Activated CD4-positive, CD25-positive, alpha-beta regulatory T cell treated with anti-CD3 and anti-CD28 coated beads, Interleukin-2, amount 50 U/mL, for 24 hours (primary cell): ENCODE data around the gene STK11IP.

ENCODE experiments used
- ATAC-seq, 2 donors: fragments of 150-1000 bp; cut with Tn5 transposase; one replicate each; pipeline ENCODE4 v1.10.0; 2021; ENCODE audit warnings: mild to moderate bottlenecking in 1 of 2, moderate library complexity in 1 of 2

The STK11IP gene

DNA sequence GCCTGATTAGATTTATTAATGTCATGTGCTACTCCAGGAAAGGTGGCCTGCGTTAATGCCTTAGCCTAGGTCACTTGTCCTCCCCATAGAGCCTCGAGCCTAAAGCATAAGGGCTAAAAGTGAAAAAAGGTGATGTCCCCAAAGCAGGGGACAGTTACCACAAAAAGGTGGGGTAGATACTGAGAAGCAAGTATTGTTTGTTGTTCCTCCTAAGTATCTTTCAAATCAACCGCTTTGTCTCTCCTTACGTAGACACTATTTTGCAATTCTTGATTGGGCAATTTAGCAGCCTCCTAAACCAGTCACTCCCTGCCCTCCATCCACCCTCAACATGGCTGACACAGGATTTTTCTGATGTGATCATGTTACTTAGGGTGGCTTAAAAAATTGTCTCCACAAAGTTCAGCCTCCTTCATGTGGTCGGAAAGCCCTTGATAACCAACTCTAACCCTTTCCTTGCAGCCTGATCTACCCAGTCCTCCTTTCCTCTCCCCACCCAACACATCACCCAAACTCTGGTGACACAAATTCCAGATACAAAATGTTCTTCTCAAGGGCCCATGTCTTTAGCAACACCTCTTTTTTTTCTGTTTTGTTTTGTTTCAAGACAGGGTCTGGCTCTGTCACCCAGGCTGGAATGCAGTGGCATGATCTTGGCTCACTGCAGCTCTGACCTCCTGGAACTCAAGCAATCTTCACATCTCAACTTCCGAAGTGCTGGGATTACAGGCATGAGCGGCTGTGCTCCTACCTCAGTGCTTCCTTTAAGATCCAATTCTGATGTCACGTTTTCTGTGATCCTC is 18.6 kb upstream of the STK11IP start:
- ATAC-seq, result no peak

DNA sequence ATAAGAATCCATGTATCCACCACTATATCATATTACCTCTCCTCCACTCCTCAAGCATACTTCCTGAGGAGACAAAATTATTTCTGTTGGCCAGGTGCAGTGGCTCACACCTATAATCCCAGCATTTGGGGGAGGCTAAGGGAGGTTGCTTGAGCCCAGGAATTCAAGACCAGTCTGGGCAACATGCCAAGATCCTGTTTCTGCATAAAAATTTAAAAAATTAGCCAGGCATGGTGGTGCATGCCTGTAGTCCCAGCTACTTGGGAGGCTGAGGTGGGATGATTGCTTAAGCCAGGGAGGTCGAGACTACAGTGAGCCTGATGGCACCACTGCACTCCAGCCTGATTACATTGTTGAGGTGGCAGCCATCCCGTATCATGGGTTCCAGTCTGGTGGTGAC is 16.3 kb upstream of the STK11IP start:
- ATAC-seq, result no peak

DNA sequence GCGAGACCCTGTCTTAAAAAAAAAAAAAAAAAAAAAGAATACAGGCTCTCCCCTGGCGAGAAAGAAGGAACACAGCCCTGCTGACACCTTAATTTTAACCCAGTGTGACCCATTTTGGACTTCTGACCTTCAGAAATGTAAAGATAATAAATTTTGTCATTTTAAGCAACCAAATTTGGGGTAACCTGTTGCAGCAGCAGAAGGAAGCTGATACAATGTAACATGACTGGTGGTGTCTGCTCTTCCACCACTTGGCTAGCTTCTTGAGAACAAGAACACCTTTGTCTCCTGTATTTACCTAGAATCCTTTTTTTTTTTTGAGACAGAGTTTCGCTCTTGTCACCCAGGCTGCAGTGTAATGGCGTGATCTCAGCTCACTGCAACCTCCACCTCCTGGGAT is 6.6 kb upstream of the STK11IP start:
- ATAC-seq, result no peak

- ATAC-seq, result no peak
Measured at GRCh38 chr2:219592736-219593135, 4.9 kb upstream of the STK11IP start.

DNA sequence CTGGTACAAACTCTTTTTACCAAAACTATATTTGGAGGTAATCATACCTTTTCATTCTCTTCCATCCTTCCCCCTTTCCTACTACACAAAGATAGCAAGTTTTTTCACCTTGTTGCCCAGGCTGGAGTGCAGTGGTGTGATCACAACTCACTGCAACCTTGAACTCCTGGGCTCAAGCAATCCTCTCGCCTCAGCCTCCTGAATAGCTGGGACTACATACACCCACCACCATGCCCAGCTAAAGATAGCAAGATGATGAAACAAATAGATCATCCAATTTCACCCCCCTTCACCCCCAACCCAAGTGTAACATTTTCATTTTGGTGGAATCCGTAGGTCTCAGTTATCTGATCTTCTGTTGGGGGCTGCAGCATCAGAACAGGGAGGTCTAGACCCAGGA is 4.5 kb upstream of the STK11IP start:
- ATAC-seq, result no peak

DNA sequence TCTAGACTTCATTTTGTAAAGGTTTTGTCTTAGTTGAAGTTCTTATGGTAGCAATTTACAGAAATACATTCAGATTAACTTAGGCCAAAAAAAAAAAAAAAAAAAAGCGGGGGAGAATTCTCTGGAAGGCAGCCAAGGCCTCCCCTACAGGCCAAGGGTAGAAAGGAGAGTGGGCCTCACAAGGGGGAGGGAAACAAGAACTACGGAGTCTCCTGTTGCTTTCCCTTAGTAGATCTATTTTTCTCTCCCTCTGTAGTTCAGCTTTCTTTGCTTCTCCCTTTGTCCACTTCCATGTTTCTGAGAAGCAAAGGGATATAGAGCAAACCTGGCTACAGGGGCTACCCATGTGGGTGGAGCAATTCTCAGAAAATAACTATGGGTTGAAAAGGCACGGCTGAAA is 2.4 kb upstream of the STK11IP start:
- no peak for ATAC-seq

- no peak for ATAC-seq
Measured at GRCh38 chr2:219596954-219597551, 604 bp upstream of the STK11IP start.

DNA sequence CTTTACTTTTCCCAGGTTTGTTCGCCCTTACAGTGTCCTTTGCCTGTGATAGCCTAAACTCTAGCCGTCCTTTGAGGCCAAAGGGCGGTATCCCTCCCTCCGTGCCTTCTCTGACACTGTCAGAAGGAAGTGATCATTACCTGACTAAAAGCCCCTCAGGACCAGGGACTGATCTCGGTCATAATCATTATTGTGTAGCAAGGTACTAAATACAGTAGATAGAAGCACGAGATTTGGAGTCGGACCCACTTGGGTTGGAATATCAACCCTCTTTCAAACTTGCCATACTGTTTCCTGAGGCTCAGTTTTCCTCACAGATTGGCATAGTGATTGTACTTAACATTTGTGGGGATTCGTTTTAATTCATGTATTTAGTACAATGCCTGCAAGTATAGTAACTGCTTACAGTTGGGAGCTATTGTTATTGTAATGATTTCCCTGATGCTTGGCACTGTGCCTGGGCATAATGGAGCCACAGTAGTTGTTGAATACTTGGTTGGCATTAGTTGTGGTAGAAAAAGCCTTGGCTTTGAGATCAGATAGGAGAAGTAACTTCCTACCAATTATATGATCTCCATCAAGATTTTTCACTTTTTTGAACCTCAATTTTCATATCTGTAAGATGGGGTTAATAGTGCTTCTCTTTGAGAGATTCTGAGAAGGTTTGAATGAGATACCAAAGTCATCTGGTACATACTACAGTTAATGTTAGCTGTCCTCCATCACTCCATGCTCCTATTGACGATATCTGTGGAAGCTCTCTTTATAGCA is 836 bp downstream of the STK11IP start:
- no peak for ATAC-seq

DNA sequence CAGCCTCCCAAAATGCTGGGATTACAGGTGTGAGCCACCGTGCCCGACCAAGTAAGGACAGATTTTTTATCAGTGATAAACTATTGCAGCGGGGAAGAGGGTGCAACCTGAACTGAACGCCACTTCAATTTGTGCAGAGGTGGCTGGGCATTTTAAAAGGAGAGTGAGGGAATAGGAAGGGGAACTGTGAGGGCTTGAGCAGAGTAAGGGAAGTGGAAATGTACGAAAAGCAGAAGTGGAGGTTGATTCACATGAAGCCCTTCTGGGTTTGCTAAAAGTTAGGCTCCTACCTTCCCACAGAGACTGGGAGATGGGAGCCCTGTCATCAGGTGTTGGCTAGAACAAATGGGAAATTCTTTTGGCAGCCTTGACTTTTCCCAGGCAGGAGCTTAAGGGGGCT is 6.1 kb downstream of the STK11IP start:
- no peak for ATAC-seq

DNA sequence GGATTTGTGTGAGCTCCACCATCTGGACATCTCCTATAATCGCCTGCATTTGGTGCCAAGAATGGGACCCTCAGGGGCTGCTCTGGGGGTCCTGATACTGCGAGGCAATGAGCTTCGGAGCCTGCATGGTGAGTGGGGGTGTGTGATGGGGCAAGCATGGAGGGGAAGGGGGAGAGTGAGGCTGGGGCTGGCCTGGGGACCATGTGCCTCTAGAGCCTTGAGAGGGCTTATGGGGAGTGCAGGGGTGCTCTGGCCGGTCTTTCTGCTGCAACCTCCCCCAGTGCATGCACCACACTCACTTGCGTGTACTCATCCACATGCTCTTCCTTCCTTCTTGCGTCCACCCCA is 7.9 kb downstream of the STK11IP start:
- no peak for ATAC-seq

GRCh38 chr2:219607931-219608330 is 10.3 kb downstream of the STK11IP start:
- ATAC-seq, result no peak

- ATAC-seq, result no peak
Measured at GRCh38 chr2:219608399-219608964, 10.8 kb downstream of the STK11IP start.

DNA sequence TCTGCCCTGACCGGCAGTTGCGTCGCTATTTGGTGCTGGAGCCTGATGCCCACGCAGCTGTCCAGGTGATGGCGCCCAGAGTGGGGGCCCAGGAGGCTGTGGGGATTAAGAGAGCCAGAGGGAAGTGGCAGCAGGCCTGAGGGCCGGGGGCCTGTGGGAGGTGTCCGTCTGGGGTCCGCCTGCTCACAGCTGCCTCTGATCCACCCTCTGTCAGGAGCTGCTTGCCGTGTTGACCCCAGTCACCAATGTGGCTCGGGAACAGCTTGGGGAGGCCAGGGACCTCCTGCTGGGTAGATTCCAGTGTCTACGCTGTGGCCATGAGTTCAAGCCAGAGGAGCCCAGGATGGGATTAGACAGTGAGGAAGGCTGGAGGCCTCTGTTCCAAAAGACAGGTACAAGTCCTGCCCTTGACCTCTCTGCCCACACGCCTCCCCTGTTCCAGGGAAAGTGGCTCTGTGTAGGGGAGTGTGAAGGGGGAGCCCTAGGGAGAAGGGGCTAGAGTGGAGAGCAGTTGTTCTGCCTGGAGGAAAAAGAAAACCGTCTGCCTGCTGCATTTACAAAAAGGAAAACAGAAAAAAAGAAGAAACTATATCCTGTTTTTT is 11.6 kb downstream of the STK11IP start:
- no peak for ATAC-seq

- ATAC-seq, result no peak
Measured at GRCh38 chr2:219611306-219611705, 13.6 kb downstream of the STK11IP start.

DNA sequence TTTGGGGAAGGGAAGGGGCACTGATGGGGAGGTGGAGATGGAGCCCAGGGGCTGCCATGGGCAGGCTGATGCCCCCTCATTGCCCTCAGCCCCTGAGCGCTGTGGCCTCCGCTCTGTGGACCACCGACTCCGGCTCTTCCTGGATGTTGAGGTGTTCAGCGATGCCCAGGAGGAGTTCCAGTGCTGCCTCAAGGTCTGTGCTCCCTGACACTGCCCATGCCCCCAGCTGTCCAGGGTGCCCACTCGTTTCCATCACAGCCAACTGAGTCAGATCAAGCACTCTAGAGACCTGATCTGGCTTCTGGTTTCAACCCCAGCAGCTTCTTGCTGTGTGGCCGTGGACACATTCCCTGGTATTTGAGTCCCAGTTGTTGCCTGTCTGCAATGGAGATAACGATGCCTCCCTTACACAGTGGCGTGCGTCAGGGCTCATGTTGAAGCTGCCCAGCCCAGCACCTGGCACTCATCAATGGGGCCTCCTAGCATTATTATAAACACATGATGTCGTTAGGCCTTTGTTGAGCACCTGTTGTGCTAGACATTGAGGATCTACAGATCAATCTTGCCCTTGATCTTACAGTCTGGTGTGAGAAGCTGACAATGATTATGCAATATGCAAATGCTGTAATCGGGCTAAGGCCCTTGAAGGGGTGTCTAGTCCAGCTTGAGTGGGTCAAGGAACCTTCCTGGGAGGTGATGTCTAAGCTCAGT is 14.4 kb downstream of the STK11IP start:
- ATAC-seq, result no peak

DNA sequence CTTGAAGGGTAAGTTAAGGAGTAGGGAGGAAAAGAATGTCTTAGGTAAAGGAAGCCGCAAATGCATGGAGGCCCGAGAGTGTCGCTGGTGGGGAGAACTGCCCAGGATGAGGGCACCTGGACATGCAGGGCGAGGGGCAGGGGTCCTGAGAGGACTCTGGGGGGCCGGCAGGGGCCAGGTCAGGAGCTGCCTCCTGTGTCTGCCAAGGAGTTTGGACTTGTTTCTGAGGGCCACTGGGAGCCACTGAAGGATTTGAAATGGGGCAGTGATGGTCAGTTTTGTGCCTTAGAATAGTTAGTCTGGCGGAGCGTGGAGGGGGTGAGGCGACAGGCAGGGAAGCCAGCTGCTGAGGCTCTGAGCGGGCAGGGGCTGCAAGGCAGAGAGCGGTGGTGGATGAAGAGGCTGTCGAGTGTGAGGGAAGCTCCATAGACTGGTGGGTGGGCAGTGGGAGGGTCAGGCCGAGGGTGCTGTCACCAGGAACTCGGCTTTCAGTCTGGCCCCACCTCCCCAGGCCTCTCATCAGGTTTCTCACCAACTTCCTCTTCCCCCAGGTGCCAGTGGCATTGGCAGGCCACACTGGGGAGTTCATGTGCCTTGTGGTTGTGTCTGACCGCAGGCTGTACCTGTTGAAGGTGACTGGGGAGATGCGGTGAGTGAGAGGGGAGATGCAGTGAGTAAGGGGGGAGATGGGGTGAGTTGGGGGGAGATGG is 15.1 kb downstream of the STK11IP start:
- peak in 1 of 2 donors; percentile 41 for ATAC-seq

DNA sequence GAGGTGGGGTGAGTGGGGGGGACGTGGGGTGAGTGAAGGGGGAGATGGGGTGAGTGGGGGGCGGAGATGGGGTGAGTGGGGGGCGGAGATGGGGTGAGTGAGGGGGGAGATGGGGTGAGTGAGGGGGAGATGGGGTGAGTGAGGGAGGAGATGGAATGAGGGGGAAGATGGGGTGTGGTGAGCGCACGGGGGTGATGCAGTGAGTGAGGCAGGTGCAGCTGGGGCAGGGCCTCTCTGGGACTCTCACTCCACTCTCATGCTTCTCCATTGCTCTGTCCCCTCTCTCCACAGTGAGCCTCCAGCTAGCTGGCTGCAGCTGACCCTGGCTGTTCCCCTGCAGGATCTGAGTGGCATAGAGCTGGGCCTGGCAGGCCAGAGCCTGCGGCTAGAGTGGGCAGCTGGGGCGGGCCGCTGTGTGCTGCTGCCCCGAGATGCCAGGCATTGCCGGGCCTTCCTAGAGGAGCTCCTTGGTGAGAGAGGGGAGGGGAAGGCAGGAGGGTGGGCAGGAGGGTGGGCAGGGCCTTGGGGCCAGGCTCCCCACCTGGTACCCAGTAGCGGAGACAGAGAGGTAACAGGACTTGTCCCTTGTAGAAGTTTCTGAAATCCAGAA is 15.9 kb downstream of the STK11IP start:
- ATAC-seq, result no peak

- no peak for ATAC-seq
Measured at GRCh38 chr2:219614076-219614860, 16.6 kb downstream of the STK11IP start.

DNA sequence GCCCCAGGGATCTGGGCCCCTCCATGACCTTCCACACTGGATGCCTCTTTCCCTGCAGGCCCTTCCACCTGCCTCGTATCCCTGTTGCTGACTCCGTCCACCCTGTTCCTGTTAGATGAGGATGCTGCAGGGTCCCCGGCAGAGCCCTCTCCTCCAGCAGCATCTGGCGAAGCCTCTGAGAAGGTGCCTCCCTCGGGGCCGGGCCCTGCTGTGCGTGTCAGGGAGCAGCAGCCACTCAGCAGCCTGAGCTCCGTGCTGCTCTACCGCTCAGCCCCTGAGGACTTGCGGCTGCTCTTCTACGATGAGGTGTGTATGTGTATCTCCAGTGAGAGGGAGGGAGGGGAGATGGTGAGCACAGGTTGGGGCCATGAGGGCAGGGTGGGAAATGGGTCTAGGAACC is 17.4 kb downstream of the STK11IP start:
- no peak for ATAC-seq

GRCh38 chr2:219615894-219616293 is 18.2 kb downstream of the STK11IP start:
- ATAC-seq, result no peak

DNA sequence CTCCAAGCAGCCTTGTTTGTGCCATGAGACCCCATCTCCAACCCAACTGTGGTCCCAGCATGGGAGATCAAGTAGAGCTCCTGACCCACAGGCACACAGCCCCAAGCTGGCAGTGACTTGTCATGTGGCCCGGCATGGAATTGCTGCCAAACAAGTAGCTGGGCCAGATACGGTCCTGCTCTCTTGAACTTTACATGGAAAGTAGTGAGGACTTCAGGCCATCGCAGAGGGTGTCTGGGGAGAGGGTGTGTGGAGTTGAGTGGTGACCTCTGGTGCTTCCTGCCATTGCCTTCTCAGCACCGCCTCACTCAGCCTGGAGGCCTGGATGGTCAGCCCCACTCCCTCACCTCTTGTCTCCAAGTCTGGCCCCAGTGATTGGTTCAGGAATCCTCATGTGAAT is 18.9 kb downstream of the STK11IP start:
- no peak for ATAC-seq
